Germinal center (tissue), 1 donor: Measurements from ENCODE around the gene GPC3.

Experiments used
- DNase-seq: peaks from one replicate; pipeline ENCODE4 v3.0.0; 2012; ENCODE audit warnings: mixed read lengths, low spot score

GPC3 gene

DNA sequence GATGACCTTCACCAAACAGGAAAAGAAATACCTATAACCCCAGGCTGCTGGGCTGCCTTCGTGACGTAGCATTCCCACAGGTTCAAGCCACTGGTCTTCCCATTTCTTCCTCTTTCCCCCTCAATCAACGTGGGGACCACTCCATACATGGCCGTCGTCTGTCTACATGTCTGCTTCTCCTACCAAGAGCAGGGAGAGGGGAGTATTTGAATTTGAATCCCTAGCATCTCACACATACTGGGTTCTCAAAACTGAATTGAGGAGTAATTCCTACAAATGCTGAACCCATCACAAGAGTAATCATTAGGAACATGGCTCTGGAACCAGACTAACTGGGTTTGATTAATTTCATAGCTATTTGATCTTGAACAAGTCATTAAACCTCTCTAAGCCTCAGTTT lies 17.3 kb downstream of the GPC3 start:
- DNase-seq = no peak

DNA sequence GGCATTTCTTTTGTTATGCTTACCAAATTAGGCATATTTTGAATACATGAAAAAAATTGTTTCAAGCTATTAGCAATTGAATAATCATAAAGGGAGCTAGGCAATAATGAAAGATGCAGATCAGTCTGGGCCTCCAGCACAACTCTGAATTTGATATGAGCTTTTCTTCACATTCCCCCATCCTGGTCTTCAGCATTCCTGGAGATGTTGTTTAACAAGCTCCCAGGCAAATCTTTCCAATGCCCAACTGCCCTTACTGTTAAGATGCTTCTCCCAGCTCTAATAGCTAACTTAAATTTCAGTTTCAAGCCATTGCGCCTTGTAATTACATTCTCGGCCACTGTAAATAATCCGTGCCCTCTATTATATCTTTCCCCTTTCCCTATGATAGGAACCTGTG lies 19.2 kb downstream of the GPC3 start:
- DNase-seq = no peak

DNA sequence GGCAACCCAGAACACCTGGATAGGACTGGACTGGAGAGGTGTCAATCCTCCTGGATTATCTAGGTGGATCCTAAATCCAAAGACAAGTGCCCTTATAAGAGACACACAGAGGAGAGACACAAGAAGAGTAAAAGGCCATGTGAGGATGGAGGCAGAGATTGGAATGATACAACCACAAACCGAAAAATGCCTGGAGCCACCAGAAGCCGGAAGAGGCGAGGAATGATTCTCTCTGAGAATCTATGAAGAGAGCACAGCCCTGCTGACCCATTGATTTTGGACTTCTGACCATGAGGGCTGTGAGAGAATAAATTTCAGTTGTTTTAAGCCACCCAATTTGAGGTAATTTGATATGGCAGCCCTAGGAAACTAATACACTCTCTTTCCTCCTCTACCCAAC lies 20.1 kb downstream of the GPC3 start:
- no peak for DNase-seq

DNA sequence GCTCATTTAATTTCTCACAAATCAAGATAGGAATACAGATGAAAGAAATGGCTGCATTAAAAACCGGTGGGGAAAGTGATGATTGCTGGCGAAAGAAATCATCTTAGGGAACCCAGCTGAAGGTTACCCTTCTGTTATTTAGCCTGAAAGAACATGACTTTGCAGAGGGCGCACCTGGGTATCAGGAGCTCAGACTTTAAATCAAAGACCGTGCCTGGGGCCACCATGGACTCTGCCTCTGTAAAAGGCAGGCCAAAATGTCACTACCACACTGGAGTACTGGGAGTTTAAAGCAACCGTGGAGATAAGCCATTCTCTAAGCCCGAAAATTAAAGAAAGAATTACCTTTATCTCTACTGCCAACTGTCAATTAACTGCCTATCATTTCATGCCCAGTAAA lies 24.3 kb downstream of the GPC3 start:
- DNase-seq = no peak

DNA sequence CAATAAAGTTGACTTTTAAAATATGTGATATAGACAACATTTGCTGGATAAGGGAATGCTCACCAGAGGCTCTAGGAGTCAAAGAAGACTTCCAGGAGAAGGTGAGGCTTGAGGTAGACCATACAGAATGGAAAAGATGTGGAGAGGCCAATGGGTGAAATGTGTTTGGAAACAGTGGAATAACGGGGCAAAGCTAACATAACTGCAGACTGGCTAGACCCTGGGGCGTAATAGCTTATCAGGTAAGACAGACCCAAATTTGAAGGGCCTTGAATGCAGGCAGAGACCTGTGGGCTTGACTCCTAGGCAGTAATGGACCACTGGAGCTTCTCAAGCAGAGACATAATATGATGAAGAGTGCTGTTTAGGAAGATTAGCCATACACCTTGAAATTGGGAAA lies 25.4 kb downstream of the GPC3 start:
- no peak for DNase-seq

DNA sequence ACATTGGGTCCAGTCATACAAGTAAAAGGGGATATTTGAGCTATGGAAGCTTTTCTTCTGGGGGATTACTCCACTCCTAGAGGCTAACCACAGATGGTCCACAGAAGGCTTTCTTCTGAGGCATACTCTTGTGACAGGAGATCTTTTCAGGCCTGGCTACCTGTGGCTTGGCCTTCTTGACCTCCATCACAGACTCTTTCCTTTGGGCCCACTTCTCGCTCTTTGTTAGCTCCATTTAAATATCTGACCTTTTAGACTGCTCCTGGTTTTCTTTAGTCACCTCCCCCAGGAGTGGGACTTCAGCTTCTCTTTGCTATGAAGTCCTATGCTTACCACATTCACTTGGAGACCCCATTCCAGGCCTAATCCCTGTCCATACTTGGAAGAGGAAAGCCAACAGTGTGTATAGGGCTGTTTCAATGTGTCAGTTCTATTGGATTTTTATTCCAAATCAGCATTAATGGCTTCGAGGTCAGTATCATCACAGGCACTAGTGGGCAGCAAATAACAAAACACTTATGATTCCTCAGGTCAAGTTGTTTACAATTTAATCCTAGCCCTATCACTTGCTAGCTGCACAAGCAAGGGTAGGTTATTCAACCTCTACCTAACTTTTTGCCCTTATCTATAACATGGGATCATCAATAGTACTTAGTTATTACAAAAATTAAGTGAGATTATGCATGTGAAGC lies 26.3 kb downstream of the GPC3 start:
- DNase-seq = no peak

DNA sequence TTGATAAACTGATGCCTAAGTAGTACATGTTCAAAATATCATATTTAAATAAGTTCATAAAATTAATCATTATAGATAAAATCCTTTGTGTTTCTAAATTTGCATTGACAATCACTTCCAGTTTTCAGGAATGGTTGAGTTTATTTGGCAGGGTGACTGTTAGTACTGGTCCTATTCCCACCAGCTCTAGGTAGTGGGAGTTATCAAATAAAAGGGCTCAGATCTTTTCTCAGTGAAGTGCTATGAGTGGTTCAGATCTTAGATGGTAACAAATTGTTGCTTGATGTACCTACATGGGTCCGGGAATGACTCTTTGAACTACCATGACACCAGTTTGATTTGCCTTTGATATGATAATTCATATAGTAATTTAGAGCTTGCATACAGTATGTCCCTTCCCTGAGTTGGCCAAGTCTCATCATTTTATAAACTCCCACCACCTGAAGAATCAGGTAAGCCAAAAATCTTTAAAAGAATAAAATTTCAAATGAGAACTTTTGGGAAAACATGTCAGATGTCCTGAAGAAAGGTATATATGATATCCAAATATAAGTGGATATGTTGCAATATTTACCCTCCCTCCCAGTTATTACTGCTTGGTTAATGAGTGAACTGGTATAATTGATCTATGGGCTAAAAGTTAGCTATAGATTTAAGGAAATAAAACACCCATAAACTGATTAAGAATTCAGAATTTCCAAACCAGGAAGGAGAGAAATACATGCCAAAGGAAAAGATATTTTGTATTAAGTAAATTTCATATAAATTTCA lies 28.6 kb downstream of the GPC3 start:
- DNase-seq = no peak

DNA sequence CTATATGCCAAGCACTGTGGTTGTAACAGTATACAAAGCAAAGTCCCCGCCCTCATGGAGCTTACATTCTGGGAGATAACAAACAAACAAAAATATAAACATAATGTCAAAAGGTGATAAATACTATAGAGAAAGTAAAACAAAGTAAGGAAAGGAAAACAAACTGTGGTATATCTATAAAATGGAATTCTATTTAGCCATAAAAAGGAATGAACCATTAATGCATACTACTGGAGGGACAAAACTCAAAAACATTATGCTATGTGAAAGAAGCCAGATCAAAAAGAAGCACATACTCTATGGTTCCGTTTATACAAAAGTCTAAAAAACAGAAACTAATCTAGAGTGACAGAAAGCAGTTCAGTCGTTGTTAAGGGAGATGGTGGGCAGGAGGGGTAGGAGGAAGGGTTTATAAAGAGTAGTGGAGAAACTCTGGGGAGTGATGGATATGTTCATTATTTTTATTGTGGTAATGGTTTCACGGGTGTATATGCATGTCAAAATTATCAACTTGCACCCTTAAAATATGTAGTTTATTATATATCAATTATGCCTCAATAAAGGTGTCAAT lies 31.5 kb downstream of the GPC3 start:
- no peak for DNase-seq

DNA sequence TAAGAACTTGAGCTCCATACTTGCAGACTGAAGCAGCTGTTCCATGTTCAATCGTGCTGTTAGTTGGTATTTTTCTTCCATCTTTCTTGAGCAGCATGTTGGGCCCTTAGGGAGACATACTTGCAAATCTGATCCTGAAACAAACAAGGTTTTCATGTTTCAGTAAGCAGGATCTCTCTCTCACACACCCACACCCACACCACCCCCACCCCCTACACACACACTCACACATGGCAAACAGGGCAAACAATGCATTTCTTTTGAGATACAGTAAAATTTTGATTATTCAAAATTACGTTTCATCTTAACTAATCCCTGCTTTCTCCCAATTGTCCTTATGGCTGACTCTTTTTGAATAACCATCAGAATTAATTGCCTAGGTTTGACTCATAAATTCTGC lies 32.3 kb downstream of the GPC3 start:
- no peak for DNase-seq

DNA sequence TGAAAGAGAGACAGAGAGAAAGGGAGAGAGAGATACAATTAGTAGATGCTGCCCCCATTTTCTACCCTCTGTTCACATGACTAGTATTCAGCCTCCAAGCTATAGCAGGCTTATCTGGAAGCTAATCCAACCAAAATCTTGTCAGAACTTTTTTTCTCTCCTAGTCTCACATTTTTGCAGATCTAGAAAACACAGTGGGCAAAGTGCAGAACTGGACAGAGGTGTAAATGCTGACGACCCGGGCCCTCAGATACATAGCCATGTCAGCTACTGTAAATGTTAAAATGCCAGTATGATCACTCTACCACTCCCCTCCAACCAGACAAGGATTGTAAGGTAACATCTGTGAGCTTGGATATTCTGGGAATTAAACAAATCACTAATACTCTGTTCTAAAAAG lies 34.3 kb downstream of the GPC3 start:
- no peak for DNase-seq

DNA sequence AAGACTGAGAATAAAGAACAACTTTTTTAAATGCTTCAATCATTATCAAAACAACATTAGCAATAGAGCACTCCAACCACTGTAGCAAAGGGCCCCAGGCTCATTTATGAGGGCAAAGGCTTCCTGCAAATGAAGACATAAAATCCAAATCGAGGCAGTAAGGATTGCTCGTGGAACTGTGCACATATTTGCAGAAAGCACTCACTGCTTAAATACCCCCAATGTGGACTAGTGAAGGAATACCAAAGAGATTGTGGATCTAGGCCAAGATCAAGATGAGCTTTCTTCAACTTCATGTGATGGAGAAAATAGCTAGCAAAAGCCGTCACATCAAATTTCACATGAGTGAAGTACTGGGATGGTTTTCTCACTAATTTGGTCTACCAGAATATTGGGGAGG lies 35.2 kb downstream of the GPC3 start:
- DNase-seq = no peak

DNA sequence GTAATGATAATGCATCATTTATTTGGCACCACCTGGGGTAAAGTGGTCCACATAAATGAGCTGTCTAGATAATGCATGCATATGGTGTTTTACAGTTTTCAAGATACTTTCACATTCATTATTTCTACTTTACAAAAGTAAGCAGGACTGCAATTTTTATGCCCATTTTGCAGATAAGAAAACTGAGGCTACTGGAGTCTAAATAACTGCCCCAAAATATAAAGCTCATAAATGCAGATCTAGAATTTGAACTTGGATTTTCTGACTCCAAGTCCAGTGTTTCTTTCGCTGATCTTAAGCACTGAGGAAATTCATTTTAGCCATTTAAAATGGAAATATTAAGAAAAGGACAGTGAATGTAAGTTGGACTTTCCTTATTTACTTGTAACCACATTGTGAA lies 36.5 kb downstream of the GPC3 start:
- no peak for DNase-seq

DNA sequence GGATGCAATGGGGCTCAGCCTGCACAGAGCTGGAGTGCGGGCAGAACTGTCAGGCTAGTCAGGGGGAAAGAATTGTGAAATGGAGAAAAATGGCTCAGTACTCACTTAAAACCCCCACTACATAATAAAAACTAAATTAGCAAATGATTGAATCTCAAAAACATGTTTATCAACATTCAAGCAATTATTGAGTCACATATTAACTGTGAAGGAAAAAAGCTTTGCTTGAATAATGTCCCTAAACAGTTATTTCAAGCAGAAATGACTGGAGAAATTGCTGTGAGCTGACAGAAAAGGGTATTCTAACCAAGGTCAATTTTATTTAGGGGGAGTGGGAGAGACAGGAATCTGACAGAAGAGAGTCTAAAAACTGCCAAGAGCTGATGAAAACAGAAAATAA lies 37.4 kb downstream of the GPC3 start:
- no peak for DNase-seq

DNA sequence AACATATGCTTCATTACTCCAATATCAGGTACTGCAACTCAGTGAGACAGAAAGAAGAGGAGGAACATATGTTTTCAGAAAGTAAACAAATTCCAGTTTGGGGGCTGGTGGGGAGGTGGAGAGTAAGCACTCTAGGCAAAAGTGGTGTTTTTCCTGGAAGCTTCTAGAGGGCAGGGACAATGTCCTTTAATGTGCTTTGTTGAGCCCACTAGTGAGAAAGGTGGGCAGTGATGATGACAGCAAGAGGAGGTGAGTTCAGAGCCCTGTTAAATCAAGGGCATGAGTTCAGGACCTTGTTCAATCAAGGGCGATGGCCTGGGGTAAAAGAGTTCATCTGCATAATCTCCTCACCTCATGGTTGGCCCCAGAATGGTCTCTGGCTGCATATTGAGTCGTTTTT lies 38.4 kb downstream of the GPC3 start:
- no peak for DNase-seq

DNA sequence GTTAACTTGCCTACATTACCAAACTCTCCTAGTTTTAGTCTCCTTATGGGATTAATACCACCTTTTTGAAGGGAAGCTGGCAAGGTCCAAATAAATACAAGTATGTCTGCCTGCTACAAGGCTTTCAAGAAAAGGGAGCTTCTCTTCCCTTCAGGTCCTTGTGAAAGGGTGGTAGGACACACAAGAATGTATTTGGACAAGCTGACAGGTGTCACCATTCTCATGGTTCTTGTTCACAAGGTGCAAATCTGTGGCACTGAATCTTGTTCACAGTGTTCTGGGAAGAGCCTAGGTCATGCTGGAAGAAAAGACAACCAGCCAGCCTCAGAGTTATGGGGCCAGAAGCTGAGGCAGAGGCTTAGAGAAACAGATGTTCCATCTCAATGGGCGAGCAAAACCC lies 41.9 kb downstream of the GPC3 start:
- no peak for DNase-seq

DNA sequence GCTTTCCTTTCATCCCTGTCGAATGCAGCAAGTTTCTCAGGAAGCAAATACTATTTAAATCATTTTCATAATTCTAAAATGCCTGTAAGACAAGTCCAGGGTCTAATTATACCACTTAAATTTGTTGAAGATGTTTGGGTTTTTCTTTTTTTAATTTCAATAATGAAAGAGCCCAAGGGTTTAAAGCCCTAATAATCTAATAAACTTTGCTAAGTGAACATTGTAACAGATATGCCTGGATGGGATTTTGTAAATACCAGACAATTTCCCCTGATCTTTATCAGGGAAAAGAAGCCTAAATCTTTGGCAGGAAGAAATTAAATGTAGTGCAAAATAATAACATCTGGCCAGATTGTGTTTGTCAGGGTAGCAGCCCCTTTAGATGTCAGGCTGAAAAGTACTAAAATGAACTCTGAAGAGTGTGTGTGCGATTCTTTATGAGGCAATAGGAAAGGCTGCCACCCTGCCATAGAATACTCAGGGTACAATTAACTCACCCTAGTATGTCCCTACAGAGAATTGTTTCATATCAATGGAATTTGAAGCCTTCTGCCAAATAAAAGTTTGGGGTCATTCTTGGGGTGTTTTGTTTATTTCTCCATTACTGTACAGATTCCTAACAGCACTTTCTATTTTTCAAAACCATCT lies 45.6 kb downstream of the GPC3 start:
- no peak for DNase-seq

DNA sequence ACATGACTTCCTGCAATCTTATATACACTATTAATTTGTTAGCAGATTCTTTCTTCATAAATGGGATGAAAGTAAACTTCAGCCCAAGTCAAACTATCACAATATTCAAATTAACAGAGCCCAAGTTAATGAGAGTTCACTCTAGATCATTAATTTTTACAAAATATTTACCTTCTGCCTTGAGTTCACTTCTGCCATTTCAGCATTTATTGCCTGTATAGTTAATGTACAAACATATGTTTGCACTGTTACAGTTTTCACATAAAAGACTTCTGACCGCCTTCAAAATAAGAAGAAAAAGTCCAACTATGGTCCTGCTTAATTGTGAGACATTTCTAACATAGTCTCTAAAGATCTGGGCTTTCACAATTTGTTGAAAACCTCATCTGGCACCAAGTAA lies 46.9 kb downstream of the GPC3 start:
- no peak for DNase-seq

DNA sequence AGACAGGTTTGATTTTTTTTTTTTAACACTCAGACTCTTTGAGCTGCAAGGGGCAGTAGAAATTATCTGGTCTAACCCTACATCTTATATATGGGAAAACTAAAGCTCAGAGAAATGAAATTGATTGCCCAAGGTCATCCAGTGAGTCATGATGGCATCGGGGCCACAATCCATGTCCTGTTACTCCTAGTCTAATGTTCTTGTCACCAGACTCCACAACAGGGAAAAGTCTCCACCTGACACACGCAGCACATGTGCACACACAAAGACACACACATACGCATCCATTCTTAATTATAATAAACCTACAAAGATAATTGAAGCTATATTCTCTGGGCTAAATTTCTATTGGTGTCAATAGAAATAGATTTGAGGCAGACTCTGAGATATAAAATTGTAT lies 48.4 kb downstream of the GPC3 start:
- DNase-seq = no peak

DNA sequence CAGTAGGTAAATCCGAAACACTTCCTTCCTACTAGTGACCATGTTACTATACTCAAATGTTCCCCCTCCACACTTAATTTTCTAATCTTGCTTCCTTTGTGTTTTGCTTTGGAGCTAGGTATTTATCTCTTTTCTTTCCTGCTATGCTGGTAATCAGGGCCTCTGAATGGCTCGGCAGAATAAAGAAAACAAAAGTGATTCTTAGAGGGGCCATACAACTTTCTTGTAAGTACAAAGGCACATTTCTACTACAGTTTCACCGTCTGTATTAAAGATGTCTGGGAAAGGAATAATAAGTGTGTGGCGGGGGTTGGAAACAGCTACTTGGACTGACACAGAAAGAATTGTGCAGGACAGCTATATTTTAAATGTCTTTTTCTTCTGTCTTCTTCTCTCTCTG lies 50.3 kb downstream of the GPC3 start:
- no peak for DNase-seq

DNA sequence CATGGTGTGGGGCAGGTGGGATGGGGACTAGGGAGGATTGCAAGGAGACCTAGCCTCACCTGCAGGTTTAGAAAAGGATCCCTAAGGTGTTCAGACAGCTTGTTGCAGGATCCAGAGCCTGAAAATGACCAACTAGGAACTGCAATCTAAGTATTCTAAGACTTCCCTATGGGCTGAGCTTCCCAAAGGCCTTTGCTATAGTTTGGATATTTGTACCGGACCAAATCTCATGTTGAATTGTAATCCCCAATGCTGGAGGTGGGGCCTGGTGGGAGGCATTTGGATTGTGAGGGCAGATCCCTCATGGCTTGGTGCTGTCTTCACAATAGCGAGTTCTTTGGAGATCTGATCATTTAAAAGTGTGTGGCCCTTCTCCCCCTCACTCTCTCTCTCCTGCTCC lies 52.1 kb downstream of the GPC3 start:
- no peak for DNase-seq

DNA sequence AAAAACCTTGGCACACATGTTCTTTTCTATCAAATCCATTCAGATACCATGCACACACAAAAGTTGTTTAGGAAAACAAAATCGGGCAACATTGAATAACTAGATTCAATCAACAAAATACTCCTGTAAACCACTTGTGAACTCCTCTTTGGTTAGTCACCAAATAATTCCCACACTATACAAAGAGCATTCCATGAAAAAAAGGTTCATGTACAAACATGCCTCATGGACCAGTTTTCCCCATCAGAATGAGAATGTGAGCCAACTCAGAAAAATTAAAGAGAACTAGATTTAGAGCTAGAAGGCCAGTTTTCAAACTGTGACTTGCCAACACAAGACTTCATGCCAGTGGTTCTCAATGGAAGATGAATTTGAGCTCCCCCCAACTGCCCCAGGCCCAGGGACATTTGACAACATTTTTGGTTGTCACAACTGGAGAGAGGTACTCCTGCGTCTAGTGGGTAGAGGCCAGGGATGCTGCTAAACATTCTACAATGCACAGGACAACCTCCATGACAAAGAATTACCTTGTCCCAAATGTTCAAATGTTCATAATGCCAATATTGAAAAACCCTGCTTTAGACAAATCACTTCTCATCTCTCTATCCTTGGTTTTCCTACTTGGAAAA lies 55.4 kb downstream of the GPC3 start:
- no peak for DNase-seq

DNA sequence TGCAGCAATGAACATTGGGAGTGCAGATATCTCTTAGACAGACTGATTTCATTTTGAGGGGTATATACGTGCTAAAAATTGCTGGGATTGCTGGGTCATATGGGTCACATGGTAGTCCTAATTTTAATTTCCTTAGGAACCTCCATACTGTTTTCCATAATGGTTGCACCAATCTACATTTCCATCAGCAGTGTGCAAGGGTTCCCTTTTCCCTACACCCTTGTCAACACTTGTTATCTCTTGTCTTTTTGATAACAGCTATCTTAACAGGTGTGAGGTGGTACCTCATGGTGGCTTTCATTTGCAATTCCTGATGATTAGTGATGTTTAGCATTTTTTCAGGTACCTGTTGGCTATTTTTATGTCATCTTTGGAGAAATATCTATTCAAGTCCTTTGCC lies 57.0 kb downstream of the GPC3 start:
- no peak for DNase-seq

DNA sequence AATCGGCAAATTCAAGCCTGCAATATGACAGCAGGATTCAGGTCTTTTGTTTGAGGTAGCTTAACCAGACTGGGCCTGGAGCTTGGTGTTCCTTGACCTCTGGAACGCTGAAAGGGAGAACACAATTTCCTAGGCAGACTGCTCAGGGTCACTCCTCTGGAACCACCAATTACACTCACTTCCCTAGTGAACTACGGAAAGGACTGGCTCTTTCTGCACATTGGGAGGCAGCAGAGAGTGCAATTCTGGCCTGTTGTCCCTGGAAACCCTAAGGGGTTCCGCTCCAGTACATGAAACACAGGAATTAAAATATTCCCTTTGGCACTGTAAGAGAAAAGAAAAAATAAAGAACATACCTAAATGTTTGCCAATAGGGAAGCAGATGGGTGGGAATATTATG lies 58.6 kb downstream of the GPC3 start:
- DNase-seq = no peak
